ENCODE data around the gene LRRC8C. TPM values are rescaled to one million over a fixed set of nuclear protein-coding genes. Genes with fewer than 3 reads are reported as not detected.
A peak's percentile ranks its signal among the peaks of the same experiment; 100 is the strongest.
"Not testable (repeated sequence)": the region's sequence is repeated elsewhere in the genome, so short reads cannot be mapped to it uniquely, and the experiment has no call there.

The LRRC8C gene
- total RNA-seq, 2 donors from 2014 or later = 27.0 to 31.7 TPM

GRCh38 chr1:89699451-89699986, 66.6 kb downstream of the LRRC8C start:
- DNase-seq (ENCODE audit: low spot score in 2 of 2) = no peak
- H3K27ac Mint-ChIP-seq = peak overlapping the region; percentile 82 to 92
- ATAC-seq = peak in 1 of 2 donors; percentile 49
- peaks cover 3 to 5% of the 10 kb centered on the region in 2 donors for H3K9me3 Mint-ChIP-seq
- H3K36me3 Mint-ChIP-seq = peaks cover 47 to 61% of the 10 kb centered on the region in 2 donors

- peak in 1 of 2 donors; percentile 64 for ATAC-seq
- DNase-seq (ENCODE audit: low spot score in 2 of 2) = no peak
- Mint-ChIP-seq H3K36me3 (peaks cover 48 to 70% of the 10 kb centered on the region in 2 donors), H3K9me3 (peaks cover 3 to 5% of the 10 kb centered on the region in 2 donors), H3K27ac (peak overlapping the region; percentile 68 to 82)
These were observed 68.9 kb downstream of the LRRC8C start for GRCh38 chr1:89701746-89702241.

GRCh38 chr1:89702520-89703045, 69.7 kb downstream of the LRRC8C start:
- ATAC-seq = no peak
- peaks cover 50 to 73% of the 10 kb centered on the region in 2 donors for H3K36me3 Mint-ChIP-seq
- peak overlapping the region in 1 of 2 donors; percentile 66 for H3K27ac Mint-ChIP-seq

GRCh38 chr1:89703469-89703868, 70.5 kb downstream of the LRRC8C start:
- ATAC-seq (no peak), DNase-seq (ENCODE audit: low spot score in 2 of 2) (no peak)
- Mint-ChIP-seq H3K27ac (no peak overlapping the region), H3K9me3 (peaks cover 3 to 10% of the 10 kb centered on the region in 2 donors), H3K36me3 (peaks cover 57 to 76% of the 10 kb centered on the region in 2 donors)

More at GRCh38 chr1:89702520-89703045, 69.7 kb downstream of the LRRC8C start:
- H3K9me3 Mint-ChIP-seq = peaks cover 3 to 5% of the 10 kb centered on the region in 2 donors
- no peak for DNase-seq (ENCODE audit: low spot score in 2 of 2)

- ATAC-seq (no peak), DNase-seq (ENCODE audit: low spot score in 2 of 2) (no peak)
- no peak overlapping the region for H3K27ac Mint-ChIP-seq
These were observed 71.1 kb downstream of the LRRC8C start for GRCh38 chr1:89704014-89704413.

GRCh38 chr1:89704885-89705284, 72.0 kb downstream of the LRRC8C start:
- H3K36me3 Mint-ChIP-seq = peaks cover 43 to 76% of the 10 kb centered on the region in 2 donors
- not testable (repeated sequence) for H3K27ac Mint-ChIP-seq; ATAC-seq; DNase-seq (ENCODE audit: low spot score in 2 of 2)
- peaks cover 3 to 10% of the 10 kb centered on the region in 2 donors for H3K9me3 Mint-ChIP-seq

More at GRCh38 chr1:89704014-89704413, 71.1 kb downstream of the LRRC8C start:
- H3K9me3 Mint-ChIP-seq = peaks cover 3 to 10% of the 10 kb centered on the region in 2 donors
- H3K36me3 Mint-ChIP-seq = peaks cover 52 to 76% of the 10 kb centered on the region in 2 donors

- Mint-ChIP-seq H3K36me3 (peaks cover 36 to 74% of the 10 kb centered on the region in 2 donors), H3K27ac (no peak overlapping the region), H3K9me3 (peaks cover 3 to 10% of the 10 kb centered on the region in 2 donors)
- no peak for ATAC-seq
- no peak for DNase-seq (ENCODE audit: low spot score in 2 of 2)
These were observed 73.2 kb downstream of the LRRC8C start for GRCh38 chr1:89705901-89706699.

GRCh38 chr1:89706700-89707012, 73.7 kb downstream of the LRRC8C start:
- peaks cover 3 to 10% of the 10 kb centered on the region in 2 donors for H3K9me3 Mint-ChIP-seq
- ATAC-seq = no peak
- peaks cover 32 to 74% of the 10 kb centered on the region in 2 donors for H3K36me3 Mint-ChIP-seq
- no peak overlapping the region for H3K27ac Mint-ChIP-seq
- DNase-seq (ENCODE audit: low spot score in 2 of 2) = no peak

- H3K36me3 Mint-ChIP-seq = peaks cover 35 to 75% of the 10 kb centered on the region in 2 donors
- no peak overlapping the region for H3K27ac Mint-ChIP-seq
- peaks cover 0 to 10% of the 10 kb centered on the region in 2 donors for H3K9me3 Mint-ChIP-seq
- ATAC-seq = no peak
- DNase-seq (ENCODE audit: low spot score in 2 of 2) = no peak
These were observed 75.9 kb downstream of the LRRC8C start for GRCh38 chr1:89708751-89709375.

- ATAC-seq = no peak
- H3K36me3 Mint-ChIP-seq = peaks cover 33 to 79% of the 10 kb centered on the region in 2 donors
- peak overlapping the region in 1 of 2 donors; percentile 56 for H3K27ac Mint-ChIP-seq
These were observed 77.7 kb downstream of the LRRC8C start for GRCh38 chr1:89710498-89711139.

GRCh38 chr1:89711140-89711778, 78.3 kb downstream of the LRRC8C start:
- Mint-ChIP-seq H3K9me3 (peaks cover 0 to 5% of the 10 kb centered on the region in 2 donors), H3K27ac (peak overlapping the region in 1 of 2 donors; percentile 56), H3K36me3 (peaks cover 33 to 78% of the 10 kb centered on the region in 2 donors)
- DNase-seq (ENCODE audit: low spot score in 2 of 2) (no peak), ATAC-seq (peak; percentile 7 to 38)

More at GRCh38 chr1:89710498-89711139, 77.7 kb downstream of the LRRC8C start:
- H3K9me3 Mint-ChIP-seq = peaks cover 0 to 5% of the 10 kb centered on the region in 2 donors
- DNase-seq (ENCODE audit: low spot score in 2 of 2) = no peak

GRCh38 chr1:89712420-89712819, 79.5 kb downstream of the LRRC8C start:
- DNase-seq (ENCODE audit: low spot score in 2 of 2) (no peak), ATAC-seq (no peak)
- Mint-ChIP-seq H3K9me3 (peaks cover 0 to 5% of the 10 kb centered on the region in 2 donors), H3K27ac (peak overlapping the region in 1 of 2 donors; percentile 59), H3K36me3 (peaks cover 33 to 77% of the 10 kb centered on the region in 2 donors)

GRCh38 chr1:89715677-89716076, 82.8 kb downstream of the LRRC8C start:
- Mint-ChIP-seq H3K36me3 (peaks cover 28 to 62% of the 10 kb centered on the region in 2 donors), H3K9me3 (no peaks in the 10 kb centered on the region), H3K27ac (peak overlapping the region in 1 of 2 donors; percentile 47)
- ATAC-seq = no peak
- DNase-seq (ENCODE audit: low spot score in 2 of 2) = no peak

- peak; percentile 90 to 91 for ATAC-seq
- peaks cover 12 to 45% of the 10 kb centered on the region in 2 donors for H3K36me3 Mint-ChIP-seq
- peaks cover 4 to 5% of the 10 kb centered on the region in 2 donors for H3K9me3 Mint-ChIP-seq
- no peak for DNase-seq (ENCODE audit: low spot score in 2 of 2)
- H3K27ac Mint-ChIP-seq = peak overlapping the region; percentile 98 to 100
These were observed 86.8 kb downstream of the LRRC8C start for GRCh38 chr1:89719502-89720306.

- Mint-ChIP-seq H3K27ac (peak overlapping the region; percentile 95 to 98), H3K9me3 (peaks cover 5 to 6% of the 10 kb centered on the region in 2 donors), H3K36me3 (peaks cover 19 to 42% of the 10 kb centered on the region in 2 donors)
- ATAC-seq (no peak), DNase-seq (ENCODE audit: low spot score in 2 of 2) (no peak)
These were observed 87.9 kb downstream of the LRRC8C start for GRCh38 chr1:89720839-89721238.

Measured in activated naive CD4-positive, alpha-beta T cell treated with anti-CD3 and anti-CD28 coated beads, Interleukin-2, amount 50 U/mL, for 72 hours (primary cell).